ENCODE measurements around the gene RETSAT. TPM values are rescaled to one million over a fixed set of nuclear protein-coding genes. Genes with fewer than 3 reads are reported as not detected.

RETSAT gene
- total RNA-seq, 1 experiment from 2014 or later: 32.3 TPM

- Mint-ChIP-seq H3K4me3 (ENCODE audit: unreplicated experiment) (no peak overlapping the region), H3K9me3 (ENCODE audit: unreplicated experiment) (no peaks in the 10 kb centered on the region), H3K4me1 (ENCODE audit: low read depth, unreplicated experiment) (peaks cover 5% of the 10 kb centered on the region), H3K27me3 (ENCODE audit: insufficient read depth, unreplicated experiment) (no peaks in the 10 kb centered on the region), H3K36me3 (ENCODE audit: insufficient read depth, unreplicated experiment) (peaks cover 34% of the 10 kb centered on the region), H3K27ac (ENCODE audit: unreplicated experiment) (no peak overlapping the region)
- Histone ChIP-seq H3K4me3 (ENCODE audit: low read depth, low read length) (no peak overlapping the region), H3K4me1 (no peaks in the 10 kb centered on the region), H3K27me3 (replicated peaks; ENCODE audit: control insufficient read depth, insufficient read depth, low read length) (no peaks in the 10 kb centered on the region), H3K9me3 (no peaks in the 10 kb centered on the region), H3K36me3 (ENCODE audit: control insufficient read depth, insufficient read depth, low read length) (peaks cover 1% of the 10 kb centered on the region; the same call in 1 of the 2 replicates)
- no TSS peak for BruUV-seq (replicated peaks)
- TF ChIP-seq CTCF (IDR thresholded peaks at IDR 0.05; ENCODE audit: insufficient read depth in 1 of 2, low read depth in 1 of 2, low read length in 1 of 2, severe bottlenecking in 1 of 2, unreplicated experiment in 1 of 2): no peak
- intact Hi-C loops (cut with micrococcal nuclease; ENCODE audit: unreplicated experiment): no loop called here
- DNase-seq: no peak
- POLR2A ChIA-PET: no interaction called here
- CTCF ChIA-PET: interaction anchor here (1.2 kb wide), 2 partner anchors 14 to 30 kb away, joined by 3 to 4 read pairs; no protein-coding TSS in a partner anchor
Measured at GRCh38 chr2:85314884-85315242, 39.5 kb downstream of the RETSAT start.

- peaks cover 33% of the 10 kb centered on the region for H3K36me3 Mint-ChIP-seq (ENCODE audit: insufficient read depth, unreplicated experiment)
- H3K9me3 ChIP-seq: no peaks in the 10 kb centered on the region
- H3K4me3 Mint-ChIP-seq (ENCODE audit: unreplicated experiment): no peak overlapping the region
- POLR2A ChIA-PET: no interaction called here
- no peak for TF ChIP-seq CTCF (IDR thresholded peaks at IDR 0.05; ENCODE audit: insufficient read depth in 1 of 2, low read depth in 1 of 2, low read length in 1 of 2, severe bottlenecking in 1 of 2, unreplicated experiment in 1 of 2)
- no peaks in the 10 kb centered on the region for H3K27me3 Mint-ChIP-seq (ENCODE audit: insufficient read depth, unreplicated experiment)
- no peak for DNase-seq
- CTCF ChIA-PET: no interaction called here
- peaks cover 13% of the 10 kb centered on the region for H3K4me1 Mint-ChIP-seq (ENCODE audit: low read depth, unreplicated experiment)
- intact Hi-C loops (cut with micrococcal nuclease; ENCODE audit: unreplicated experiment): no loop called here
- H3K27me3 ChIP-seq (replicated peaks; ENCODE audit: control insufficient read depth, insufficient read depth, low read length): no peaks in the 10 kb centered on the region
- H3K4me3 ChIP-seq (ENCODE audit: low read depth, low read length): no peak overlapping the region
- H3K4me1 ChIP-seq: peaks cover 3% of the 10 kb centered on the region
- no peaks in the 10 kb centered on the region for H3K9me3 Mint-ChIP-seq (ENCODE audit: unreplicated experiment)
- H3K27ac Mint-ChIP-seq (ENCODE audit: unreplicated experiment): no peak overlapping the region
- no TSS peak for BruUV-seq (replicated peaks)
- no peaks in the 10 kb centered on the region; the same call in 1 of the 2 replicates for H3K36me3 ChIP-seq (ENCODE audit: control insufficient read depth, insufficient read depth, low read length)
Measured at GRCh38 chr2:85312404-85312803, 41.9 kb downstream of the RETSAT start.

GRCh38 chr2:85310330-85310729, 44.0 kb downstream of the RETSAT start:
- H3K27me3 Mint-ChIP-seq (ENCODE audit: insufficient read depth, unreplicated experiment): no peaks in the 10 kb centered on the region
- no peak for TF ChIP-seq CTCF (IDR thresholded peaks at IDR 0.05; ENCODE audit: insufficient read depth in 1 of 2, low read depth in 1 of 2, low read length in 1 of 2, severe bottlenecking in 1 of 2, unreplicated experiment in 1 of 2)
- Histone ChIP-seq H3K9me3 (no peaks in the 10 kb centered on the region), H3K36me3 (ENCODE audit: control insufficient read depth, insufficient read depth, low read length) (no peaks in the 10 kb centered on the region; the same call in 1 of the 2 replicates), H3K4me1 (peaks cover 12% of the 10 kb centered on the region), H3K4me3 (ENCODE audit: low read depth, low read length) (no peak overlapping the region), H3K27me3 (replicated peaks; ENCODE audit: control insufficient read depth, insufficient read depth, low read length) (no peaks in the 10 kb centered on the region)
- intact Hi-C loops (cut with micrococcal nuclease; ENCODE audit: unreplicated experiment): no loop called here
- H3K9me3 Mint-ChIP-seq (ENCODE audit: unreplicated experiment): no peaks in the 10 kb centered on the region
- H3K4me1 Mint-ChIP-seq (ENCODE audit: low read depth, unreplicated experiment): peaks cover 13% of the 10 kb centered on the region
- CTCF ChIA-PET: no interaction called here
- DNase-seq: no peak
- peaks cover 25% of the 10 kb centered on the region for H3K36me3 Mint-ChIP-seq (ENCODE audit: insufficient read depth, unreplicated experiment)
- no TSS peak for BruUV-seq (replicated peaks)
- no peak overlapping the region for H3K4me3 Mint-ChIP-seq (ENCODE audit: unreplicated experiment)
- peak overlapping the region; percentile 9 for H3K27ac Mint-ChIP-seq (ENCODE audit: unreplicated experiment)
- POLR2A ChIA-PET: interaction anchor here (1.0 kb wide), 1 partner anchor 17 kb away, joined by 16 read pairs; the partner anchor contains the start of gene TGOLN2
